Esophagus muscularis mucosa (tissue), 4 donors: ENCODE data around the gene AKAP10. TPM values are rescaled to one million over a fixed set of nuclear protein-coding genes. Genes with fewer than 3 reads are reported as not detected.
A peak's percentile ranks its signal among the peaks of the same experiment; 100 is the strongest.

Experiments used
- DNase-seq: peaks from one replicate; pipeline ENCODE4 v3.0.0-alpha.2; 2017; ENCODE audit errors: extremely low spot score
- H3K27ac ChIP-seq, 4 donors: fragments of 200-600 bp; sonication (generic); replicated peaks in 1 of 4; 1 replicate in 3 of 4; 2 replicates in 1 of 4; pipeline ENCODE4 v1.5.1; 2016 to 2019; ENCODE audit warnings: mild to moderate bottlenecking in 1 of 4
- H3K27me3 ChIP-seq, 4 donors: fragments of 200-600 bp; sonication (generic); one replicate each; pipeline versions ENCODE4 v1.5.1 to v1.6.0; 2016 to 2019
- H3K36me3 ChIP-seq, 4 donors: fragments of 200-600 bp; sonication (generic); one replicate each; pipeline ENCODE4 v1.5.1; 2016 to 2019
- H3K4me1 ChIP-seq, 4 donors: fragments of 200-600 bp; sonication (generic); one replicate each; pipeline ENCODE4 v1.5.1; 2016 to 2019
- H3K4me3 ChIP-seq, 4 donors: fragments of 200-600 bp; sonication (generic); 1 replicate in 2 of 4; 2 replicates in 2 of 4; pipeline ENCODE4 v1.5.1; 2016 to 2019; ENCODE audit warnings: mild to moderate bottlenecking in 4 of 4, moderate library complexity in 1 of 4
- H3K9me3 ChIP-seq, 4 donors: fragments of 200-600 bp; sonication (generic); 1 replicate in 3 of 4; 2 replicates in 1 of 4; pipeline ENCODE4 v1.5.1; 2016 to 2019
- CTCF ChIP-seq, 3 experiments: fragments of 200-600 bp in 2 of 3; fragments of 450-650 bp in 1 of 3; sonication (generic) in 2 of 3; IDR thresholded peaks; one replicate each; pipeline ENCODE4 v1.5.1; 2017 to 2019; ENCODE audit warnings: antibody characterized with exemption in 3 of 3, mild to moderate bottlenecking in 2 of 3, moderate library complexity in 1 of 3
- EP300 ChIP-seq: sonication (generic); formaldehyde crosslinking; IDR thresholded peaks from one replicate; pipeline ENCODE4 v1.6.1; 2017; ENCODE audit warnings: antibody characterized with exemption
- POLR2A ChIP-seq: fragments of 450-650 bp; IDR thresholded peaks from one replicate; pipeline ENCODE4 v1.6.1; 2017; ENCODE audit warnings: antibody characterized with exemption, moderate library complexity, mild to moderate bottlenecking, low read depth
- POLR2AphosphoS5 ChIP-seq, 2 donors: sonication (generic); formaldehyde crosslinking; IDR thresholded peaks; one replicate each; pipeline ENCODE4 v1.6.1; 2017; ENCODE audit warnings: antibody characterized with exemption in 2 of 2
- WGBS: methylation state at CpG from one replicate; pipeline ENCODE4 v1.1.5; 2018; 5-methylcytosine and 5-hydroxymethylcytosine counted together
- intact Hi-C: fragments of 100-400 bp; cut with DNase I; formaldehyde crosslinking; loops from one replicate; pipeline ENCODE4 v1.15.1; 2023
- total RNA-seq, 4 donors: library from RNA; depleted of rRNA; stranded (reverse); fragments of >200 nt; gene quantifications; one replicate each; pipeline versions ENCODE4 v1.1.0 to v1.2.1, GENCODE V29; 2016

The AKAP10 gene
- total RNA-seq, 4 donors from 2014 or later, result 19.5 to 27.2 (median 23.2) TPM

- TF ChIP-seq POLR2AphosphoS5 (IDR thresholded peaks at IDR 0.05), result no peak
- no peak for TF ChIP-seq POLR2A
- no peak for TF ChIP-seq EP300
- no peak for TF ChIP-seq CTCF (IDR thresholded peaks at IDR 0.05)
- peaks cover 0 to 69% (median 52%) of the 10 kb centered on the region in 4 donors for H3K36me3 ChIP-seq
These were observed 36.7 kb downstream of the AKAP10 start for GRCh38 chr17:19940722-19941464.

GRCh38 chr17:19939993-19940721 lies 37.5 kb downstream of the AKAP10 start:
- TF ChIP-seq POLR2A (no peak), CTCF (IDR thresholded peaks at IDR 0.05) (no peak), POLR2AphosphoS5 (IDR thresholded peaks at IDR 0.05) (no peak), EP300 (no peak)
- no peak for DNase-seq
- Histone ChIP-seq H3K27me3 (no peaks in the 10 kb centered on the region), H3K36me3 (peaks cover 4 to 71% (median 51%) of the 10 kb centered on the region in 4 donors), H3K27ac (no peak overlapping the region), H3K4me1 (peaks cover 10 to 53% (median 40%) of the 10 kb centered on the region in 4 donors), H3K9me3 (no peaks in the 10 kb centered on the region), H3K4me3 (no peak overlapping the region)
- intact Hi-C loops, result no loop called here
- 84% methylated on average over 2 of the region's 2 CpGs for WGBS

More at GRCh38 chr17:19940722-19941464, 36.7 kb downstream of the AKAP10 start:
- no peaks in the 10 kb centered on the region for H3K9me3 ChIP-seq
- 51% methylated on average over 4 of the region's 4 CpGs for WGBS
- H3K4me3 ChIP-seq, result no peak overlapping the region
- H3K27ac ChIP-seq, result no peak overlapping the region
- H3K27me3 ChIP-seq, result no peaks in the 10 kb centered on the region
- H3K4me1 ChIP-seq, result peaks cover 10 to 53% (median 40%) of the 10 kb centered on the region in 4 donors
- no peak for DNase-seq
- intact Hi-C loops, result no loop called here

- intact Hi-C loops, result no loop called here
- whole genome bisulfite sequencing, result 93% methylated on average over 10 of the region's 10 CpGs
- DNase-seq, result no peak
- Histone ChIP-seq H3K4me3 (no peak overlapping the region), H3K27me3 (no peaks in the 10 kb centered on the region), H3K4me1 (peaks cover 10 to 53% (median 40%) of the 10 kb centered on the region in 4 donors), H3K36me3 (peaks cover 14 to 76% (median 60%) of the 10 kb centered on the region in 4 donors), H3K9me3 (no peaks in the 10 kb centered on the region), H3K27ac (no peak overlapping the region)
- TF ChIP-seq POLR2A (no peak), EP300 (no peak), POLR2AphosphoS5 (IDR thresholded peaks at IDR 0.05) (no peak)
These were observed 38.9 kb downstream of the AKAP10 start for GRCh38 chr17:19938736-19939135.

- no peaks in the 10 kb centered on the region for H3K9me3 ChIP-seq
- H3K27me3 ChIP-seq, result no peaks in the 10 kb centered on the region
- peaks cover 14 to 81% (median 65%) of the 10 kb centered on the region in 4 donors for H3K36me3 ChIP-seq
- WGBS, result 63% methylated on average over 2 of the region's 2 CpGs
- peak overlapping the region in 1 of 4 donors; percentile 15 for H3K27ac ChIP-seq
- TF ChIP-seq EP300 (no peak), CTCF (IDR thresholded peaks at IDR 0.05) (no peak), POLR2A (no peak), POLR2AphosphoS5 (IDR thresholded peaks at IDR 0.05) (no peak)
- H3K4me1 ChIP-seq, result peaks cover 10 to 46% (median 35%) of the 10 kb centered on the region in 4 donors
- no peak overlapping the region for H3K4me3 ChIP-seq
- intact Hi-C loops, result no loop called here
- DNase-seq, result no peak
These were observed 40.1 kb downstream of the AKAP10 start for GRCh38 chr17:19937522-19937921.

GRCh38 chr17:19935169-19935568 lies 42.5 kb downstream of the AKAP10 start:
- intact Hi-C loops, result no loop called here
- WGBS, result 94% methylated on average over 2 of the region's 2 CpGs

More at GRCh38 chr17:19935169-19935568, 42.5 kb downstream of the AKAP10 start:
- Histone ChIP-seq H3K36me3 (peaks cover 33 to 94% (median 79%) of the 10 kb centered on the region in 4 donors), H3K9me3 (no peaks in the 10 kb centered on the region), H3K27ac (no peak overlapping the region), H3K27me3 (no peaks in the 10 kb centered on the region), H3K4me1 (peaks cover 0 to 22% (median 17%) of the 10 kb centered on the region in 4 donors), H3K4me3 (no peak overlapping the region)
- TF ChIP-seq EP300 (no peak), POLR2A (no peak), CTCF (IDR thresholded peaks at IDR 0.05) (no peak), POLR2AphosphoS5 (IDR thresholded peaks at IDR 0.05) (no peak)
- no peak for DNase-seq
